Kidney epithelial cell (primary cell): ENCODE data around the gene KCNA1. TPM values are rescaled to one million over a fixed set of nuclear protein-coding genes. Genes with fewer than 3 reads are reported as not detected.

ENCODE experiments used
- DNase-seq: peaks from one replicate; pipeline ENCODE4 v3.0.0-alpha.2; 2010; ENCODE audit warnings: low read depth
- H3K27me3 ChIP-seq: 2 replicates; pipeline ENCODE4 v1.6.0; 2011; ENCODE audit warnings: low read length; ENCODE audit not compliant: control insufficient read depth, insufficient read depth
- H3K36me3 ChIP-seq: 2 replicates; pipeline ENCODE4 v1.5.1; 2011; ENCODE audit warnings: low read length; ENCODE audit not compliant: control insufficient read depth, insufficient read depth
- H3K4me3 ChIP-seq: 2 replicates; pipeline ENCODE4 v1.5.1; 2011; ENCODE audit warnings: low read depth, mild to moderate bottlenecking, control low read depth, low read length
- CTCF ChIP-seq: IDR thresholded peaks from 2 replicates; pipeline ENCODE4 v1.5.1; 2011; ENCODE audit warnings: mild to moderate bottlenecking, moderate library complexity, low read length, control low read depth, inconsistent platforms; ENCODE audit not compliant: insufficient read depth, poor library complexity, severe bottlenecking
- total RNA-seq: library from RNA; depleted of rRNA; stranded (reverse); fragments of >200 nt; gene quantifications from 2 replicates; pipeline ENCODE4 v1.2.3, GENCODE V29; 2015

Gene KCNA1
- under 0.01 TPM in 1 of 2 replicates, not detected in the other for total RNA-seq

GRCh38 chr12:4909734-4910501 lies at the start of gene KCNA1:
Gene KCNA1, plus strand, starts transcription at chr12:4909905. Its CDS starts 1,474 bp downstream, at chr12:4911379.
- Histone ChIP-seq H3K27me3 (peaks cover 53% of the 10 kb centered on the region), H3K36me3 (no peaks in the 10 kb centered on the region), H3K4me3 (peak within 1 kb of the TSS; percentile 17)
- TF ChIP-seq CTCF, result no peak
- no peak for DNase-seq

GRCh38 chr12:4860741-4861140 lies 49.0 kb upstream of the KCNA1 start:
- Histone ChIP-seq H3K36me3 (no peaks in the 10 kb centered on the region), H3K4me3 (no peak overlapping the region), H3K27me3 (peaks cover 33% of the 10 kb centered on the region)
- DNase-seq, result no peak
- TF ChIP-seq CTCF, result no peak

- no peak for TF ChIP-seq CTCF
- no peak overlapping the region for H3K4me3 ChIP-seq
- H3K27me3 ChIP-seq, result peaks cover 31% of the 10 kb centered on the region
- no peak for DNase-seq
- no peaks in the 10 kb centered on the region for H3K36me3 ChIP-seq
Measured at GRCh38 chr12:4862809-4863208, 46.9 kb upstream of the KCNA1 start.

- H3K4me3 ChIP-seq, result no peak overlapping the region
- H3K36me3 ChIP-seq, result no peaks in the 10 kb centered on the region
- no peak for TF ChIP-seq CTCF
- DNase-seq, result no peak
- peaks cover 19% of the 10 kb centered on the region for H3K27me3 ChIP-seq
Measured at GRCh38 chr12:4864575-4864974, 45.1 kb upstream of the KCNA1 start.

GRCh38 chr12:4865246-4865645 lies 44.5 kb upstream of the KCNA1 start:
- DNase-seq, result no peak
- peaks cover 15% of the 10 kb centered on the region for H3K27me3 ChIP-seq
- no peak overlapping the region for H3K4me3 ChIP-seq
- H3K36me3 ChIP-seq, result no peaks in the 10 kb centered on the region
- TF ChIP-seq CTCF, result no peak

GRCh38 chr12:4866299-4866698 lies 43.4 kb upstream of the KCNA1 start:
- Histone ChIP-seq H3K4me3 (no peak overlapping the region), H3K27me3 (peaks cover 9% of the 10 kb centered on the region), H3K36me3 (no peaks in the 10 kb centered on the region)
- no peak for DNase-seq
- TF ChIP-seq CTCF, result no peak
